Heart left ventricle (tissue), 16 donors: Measurements from ENCODE around the gene MCTP1. TPM values are rescaled to one million over a fixed set of nuclear protein-coding genes. Genes with fewer than 3 reads are reported as not detected.

Experiments used
- ATAC-seq, 4 donors: fragments of 200-7000 bp; cut with Tn5 transposase; one replicate each; pipeline ENCODE4 v1.9.1; 2020 to 2022; ENCODE audit warnings: moderate library complexity in 4 of 4, mild to moderate bottlenecking in 3 of 4, moderate number of reproducible peaks in 1 of 4
- DNase-seq, 5 donors: peaks; one replicate each; pipeline ENCODE4 v3.0.0-alpha.2; 2020
- H3K27ac ChIP-seq, 12 donors: fragments of 200-600 bp; sonication (generic) in 4 of 12; one replicate each; pipeline versions ENCODE4 v1.5.0 to v1.8.0; 2016 to 2022; ENCODE audit warnings: mild to moderate bottlenecking in 2 of 12
- H3K27me3 ChIP-seq, 9 donors: fragments of 200-600 bp; sonication (generic) in 2 of 9; one replicate each; pipeline versions ENCODE4 v1.5.1 to v1.8.0; 2016 to 2022; ENCODE audit warnings: mild to moderate bottlenecking in 3 of 9
- H3K36me3 ChIP-seq, 9 donors: fragments of 200-600 bp; sonication (generic) in 2 of 9; one replicate each; pipeline versions ENCODE4 v1.5.0 to v1.8.0; 2018 to 2022; ENCODE audit warnings: mild to moderate bottlenecking in 2 of 9
- H3K4me1 ChIP-seq, 12 donors: fragments of 200-600 bp; sonication (generic) in 4 of 12; one replicate each; pipeline versions ENCODE4 v1.5.0 to v1.8.0; 2016 to 2022; ENCODE audit warnings: mild to moderate bottlenecking in 3 of 12
- H3K4me3 ChIP-seq, 12 donors: fragments of 200-600 bp; sonication (generic) in 4 of 12; one replicate each; pipeline versions ENCODE4 v1.5.0 to v1.8.0; 2017 to 2022; ENCODE audit warnings: mild to moderate bottlenecking in 9 of 12, moderate library complexity in 4 of 12
- H3K9me3 ChIP-seq, 12 donors: fragments of 200-600 bp; sonication (generic) in 4 of 12; one replicate each; pipeline versions ENCODE4 v1.5.0 to v1.8.0; 2016 to 2022; ENCODE audit warnings: mild to moderate bottlenecking in 1 of 12
- CTCF ChIP-seq, 12 donors: fragments of 200-600 bp; sonication (generic) in 4 of 12; IDR thresholded peaks; one replicate each; pipeline versions ENCODE4 v1.5.0 to v1.8.0; 2018 to 2022; ENCODE audit warnings: antibody characterized with exemption in 12 of 12, mild to moderate bottlenecking in 5 of 12
- POLR2A ChIP-seq, 2 donors: fragments of 450-650 bp; IDR thresholded peaks; one replicate each; pipeline ENCODE4 v1.6.1; 2017; ENCODE audit warnings: antibody characterized with exemption in 2 of 2, mild to moderate bottlenecking in 2 of 2, moderate library complexity in 2 of 2
- WGBS, 4 donors: extraction: QIAGEN DNeasy Blood & Tissue Kit in 2 of 4; methylation state at CpG; one replicate each; pipeline versions ENCODE4 v1.1.5 to v1.1.7; 2013 to 2018; 5-methylcytosine and 5-hydroxymethylcytosine counted together
- intact Hi-C, 10 donors: fragments of 100-400 bp; cut with DNase I; formaldehyde crosslinking; loops; one replicate each; pipeline versions ENCODE4 v1.11.1 to v1.14.2; 2022
- polyA plus RNA-seq, 2 donors: library from polyadenylated mRNA; stranded (reverse); fragments of 200-250 nt; gene quantifications; one replicate each; pipeline ENCODE4 v1.2.3, GENCODE V29; 2013
- total RNA-seq, 9 donors: library from RNA; depleted of rRNA in 2 of 9; stranded (reverse); fragments of >200 nt in 2 of 9; fragmentation: NEBNext Ultra II Directional in 3 of 9; extraction: Animal tissue kit (Norgen Biotek cat#: 25700) in 3 of 9; gene quantifications; one replicate each; pipeline versions ENCODE4 v1.1.0 to v1.2.4, GENCODE V29; 2016 to 2023
- donor health status: ischemic (EF 13 %, LVEDD 7.1; RV severe dilation, severe dysfunction).
- donor health status: healthy with polysubstance abuse.
- donor health status: DM: no; HTN: yes; CAD: no.
- donor health status: DM: no; HTN: no; CAD: no.
- donor health status: ischemic (EF 25% LVEDD 6.9; RV normal size, moderate dysfunction).
- donor health status: ischemic (EF 25% LVEDD 5.7; RV mildly dilated, moderate dysfunction).
- donor health status: healthy.
- donor health status: DM: yes; HTN: yes; CAD: no.
- donor health status: ischemic (EF 35%, LVEDD 5.7; RV mildly dilated, moderate dysfunction).
- donor health status: nonischemic (EF 11% LVEDD 7.7; RV severe dilation, severe dysfunction).
- donor health status: DM: yes; HTN: yes; CAD: no.
- donor health status: PGD.
- donor health status: ischemic (EF 29% LVEDD 5.4; RV normal size, mild dysfunction).
- donor health status: nonischemic (EF 23%, LVEDD 6.1; RV moderate dilation, normal function).

MCTP1 gene
- total and polyA plus RNA-seq, 11 donors: 0.91 to 28.4 (median 6.1) TPM

GRCh38 chr5:95252801-95253200 lies 32.1 kb downstream of the MCTP1 start:
- H3K36me3 ChIP-seq: no peaks in the 10 kb centered on the region
- intact Hi-C loops: no loop called here
- H3K27ac ChIP-seq: no peak overlapping the region
- no peaks in the 10 kb centered on the region for H3K4me1 ChIP-seq
- H3K9me3 ChIP-seq: no peaks in the 10 kb centered on the region
- ATAC-seq (no peak), DNase-seq (no peak)
- peaks cover 0 to 10% (median 0%) of the 10 kb centered on the region in 9 donors for H3K27me3 ChIP-seq
- no peak overlapping the region for H3K4me3 ChIP-seq
- TF ChIP-seq CTCF (IDR thresholded peaks at IDR 0.05) (no peak), POLR2A (IDR thresholded peaks at IDR 0.05) (no peak)

- H3K4me1 ChIP-seq: no peaks in the 10 kb centered on the region
- peaks cover 0 to 7% (median 0%) of the 10 kb centered on the region in 9 donors for H3K27me3 ChIP-seq
- DNase-seq (no peak), ATAC-seq (no peak)
- TF ChIP-seq POLR2A (IDR thresholded peaks at IDR 0.05) (no peak), CTCF (IDR thresholded peaks at IDR 0.05) (no peak)
- no peak overlapping the region for H3K4me3 ChIP-seq
- intact Hi-C loops: no loop called here
- H3K36me3 ChIP-seq: no peaks in the 10 kb centered on the region
- WGBS, 4 donors: 78 to 87% (median 83%) methylated on average over 3 of the region's 3 CpGs
- H3K27ac ChIP-seq: no peak overlapping the region
- no peaks in the 10 kb centered on the region for H3K9me3 ChIP-seq
These were observed 33.7 kb downstream of the MCTP1 start for GRCh38 chr5:95251185-95251584.

GRCh38 chr5:95244479-95244878 lies 40.4 kb downstream of the MCTP1 start:
- DNase-seq: no peak
- H3K9me3 ChIP-seq: no peaks in the 10 kb centered on the region
- no peaks in the 10 kb centered on the region for H3K4me1 ChIP-seq
- H3K27ac ChIP-seq: no peak overlapping the region
- TF ChIP-seq CTCF (IDR thresholded peaks at IDR 0.05) (no peak), POLR2A (IDR thresholded peaks at IDR 0.05) (no peak)
- H3K27me3 ChIP-seq: peaks cover 0 to 9% (median 0%) of the 10 kb centered on the region in 9 donors
- intact Hi-C loops: loop anchor here in 1 of 10 donors (5.0 kb wide), 1 partner anchor 277 kb away; no protein-coding TSS in a partner anchor
- no peak overlapping the region for H3K4me3 ChIP-seq
- WGBS, 4 donors: 59 to 68% (median 66%) methylated on average over 5 to 8 of the region's 8 CpGs
- H3K36me3 ChIP-seq: no peaks in the 10 kb centered on the region
- ATAC-seq: no peak

GRCh38 chr5:95241635-95242034 lies 43.3 kb downstream of the MCTP1 start:
- Histone ChIP-seq H3K4me1 (no peaks in the 10 kb centered on the region), H3K36me3 (no peaks in the 10 kb centered on the region), H3K27ac (no peak overlapping the region), H3K27me3 (peaks cover 0 to 9% (median 0%) of the 10 kb centered on the region in 9 donors), H3K9me3 (no peaks in the 10 kb centered on the region), H3K4me3 (no peak overlapping the region)
- intact Hi-C loops: loop anchor here in 1 of 10 donors (5.0 kb wide), 1 partner anchor 274 kb away; no protein-coding TSS in a partner anchor
- no peak for ATAC-seq
- no peak for DNase-seq
- TF ChIP-seq CTCF (IDR thresholded peaks at IDR 0.05) (no peak), POLR2A (IDR thresholded peaks at IDR 0.05) (no peak)
- 68 to 79% (median 70%) methylated on average over 3 of the region's 3 CpGs for WGBS, 4 donors
